PC-9 (cell line): ENCODE results near the gene STK36.

Source experiments
- CTCF ChIP-seq: fragments of 200-600 bp; sonication (generic); conservative IDR thresholded peaks from 2 replicates; pipeline ENCODE4 v1.6.1; 2017; ENCODE audit warnings: mixed run types, antibody characterized with exemption, mild to moderate bottlenecking, moderate library complexity
- EZH2 ChIP-seq: fragments of 200-600 bp; sonication (generic); IDR thresholded peaks from 2 replicates; pipeline ENCODE4 v1.8.0; 2017; ENCODE audit warnings: antibody characterized with exemption, low read depth

GRCh38 chr2:218743068-218743467, 71.2 kb downstream of the STK36 start:
- TF ChIP-seq CTCF, result no peak
- no peak for TF ChIP-seq EZH2
